Measurements from ENCODE around the gene GNG3. TPM values are rescaled to one million over a fixed set of nuclear protein-coding genes. Genes with fewer than 3 reads are reported as not detected.

Gene GNG3
- not detected for total RNA-seq (2013)
- polyA plus RNA-seq (under 1 TPM in 1 of 3 donors, not detected in 2; 0.23 TPM), polyA minus RNA-seq (not detected in 2 replicates), total RNA-seq (0 to 0.48 (median 0.07) reads per million in 11 experiments)

DNA sequence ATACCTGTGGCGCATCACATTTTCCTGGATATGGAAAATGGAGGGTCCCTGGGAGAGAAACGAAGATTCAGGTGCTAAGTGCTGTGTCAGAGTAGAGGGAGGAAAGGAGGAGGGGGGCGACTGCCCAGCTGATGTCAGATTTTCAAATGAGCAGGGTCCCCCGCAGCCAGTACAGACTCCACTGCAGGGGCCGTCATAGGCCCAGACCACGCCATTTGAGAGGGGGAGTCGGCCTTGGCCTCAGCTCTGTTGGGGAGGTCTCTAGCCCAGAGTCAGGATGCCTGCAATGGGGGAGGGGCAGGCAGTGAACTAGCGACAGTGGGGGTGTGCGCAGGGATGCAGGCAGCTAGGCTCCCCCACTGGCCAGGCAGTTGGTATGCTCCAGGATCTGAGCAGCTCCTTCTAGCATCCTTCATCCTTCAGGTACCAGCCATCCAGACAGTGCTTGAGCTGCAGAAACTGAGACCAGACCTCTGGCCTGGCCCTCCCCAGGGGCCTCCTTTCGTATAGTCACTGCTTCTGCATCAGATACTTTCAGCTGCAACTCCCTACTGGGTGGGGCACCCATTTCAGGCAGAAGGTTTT, at the start of gene GNG3, which contains the start of gene BSCL2:
Gene GNG3 (plus strand): TSS at position 400 of the 585 bp plus-strand sequence. CDS start 620 bp downstream, outside the sequence.
Gene BSCL2 (minus strand): TSS at position 148 of the 585 bp plus-strand sequence. CDS start 229 bp downstream, outside the sequence.
- H3K9me3 Mint-ChIP-seq: no peaks in the 10 kb centered on the region
- WGBS (ENCODE audit: insufficient coverage): 92% methylated on average over 9 of the region's 10 CpGs
- Histone ChIP-seq H3K9ac (ENCODE audit: insufficient read depth, low read length, poor library complexity, severe bottlenecking) (no peak within 1 kb of the TSS), H3K27ac (ENCODE audit: low read depth in 1 of 2, low read length in 2 of 2) (peak within 1 kb of the TSS; percentile 29 to 97), H3K27me3 (ENCODE audit: control insufficient read depth in 2 of 2, insufficient read depth in 2 of 2, low read length in 2 of 2) (no peaks in the 10 kb centered on the region), H3K36me3 (replicated peaks in 1 of 2; ENCODE audit: control insufficient read depth in 1 of 2, insufficient read depth in 2 of 2, low read length in 2 of 2) (peaks cover 15 to 19% of the 10 kb centered on the region in 2 donors), H4K20me1 (ENCODE audit: insufficient read depth, low read length) (no peaks in the 10 kb centered on the region), H3K9me3 (replicated peaks in 1 of 2; ENCODE audit: control insufficient read depth in 1 of 2, insufficient read depth in 1 of 2, low read length in 2 of 2) (no peaks in the 10 kb centered on the region), H2AFZ (ENCODE audit: insufficient read depth, low read depth, low read length, poor library complexity, severe bottlenecking) (peak within 1 kb of the TSS; percentile 98), H3K4me3 (replicated peaks in 1 of 3; ENCODE audit: low read depth in 2 of 3, low read length in 3 of 3) (peak within 1 kb of the TSS; percentile 17 to 91 (median 42)), H3K4me1 (ENCODE audit: control insufficient read depth in 1 of 2, insufficient read depth in 2 of 2, low read length in 2 of 2) (peaks cover 60 to 77% of the 10 kb centered on the region in 2 donors), H3K4me2 (replicated peaks; ENCODE audit: extremely low read depth, low read length, poor library complexity, severe bottlenecking) (peak within 1 kb of the TSS; percentile 96), H3K79me2 (ENCODE audit: insufficient read depth, low read length) (peaks cover 13% of the 10 kb centered on the region)
- peaks cover 52% of the 10 kb centered on the region for H3K4me1 Mint-ChIP-seq
- H3K36me3 Mint-ChIP-seq: peaks cover 10 to 20% of the 10 kb centered on the region in 2 donors
- H3K27ac Mint-ChIP-seq: peak within 1 kb of the TSS; percentile 31 to 99 (median 78)
- H3K27me3 Mint-ChIP-seq (ENCODE audit: low read depth in 3 of 3): no peaks in the 10 kb centered on the region
- TF ChIP-seq, protein P1, sequence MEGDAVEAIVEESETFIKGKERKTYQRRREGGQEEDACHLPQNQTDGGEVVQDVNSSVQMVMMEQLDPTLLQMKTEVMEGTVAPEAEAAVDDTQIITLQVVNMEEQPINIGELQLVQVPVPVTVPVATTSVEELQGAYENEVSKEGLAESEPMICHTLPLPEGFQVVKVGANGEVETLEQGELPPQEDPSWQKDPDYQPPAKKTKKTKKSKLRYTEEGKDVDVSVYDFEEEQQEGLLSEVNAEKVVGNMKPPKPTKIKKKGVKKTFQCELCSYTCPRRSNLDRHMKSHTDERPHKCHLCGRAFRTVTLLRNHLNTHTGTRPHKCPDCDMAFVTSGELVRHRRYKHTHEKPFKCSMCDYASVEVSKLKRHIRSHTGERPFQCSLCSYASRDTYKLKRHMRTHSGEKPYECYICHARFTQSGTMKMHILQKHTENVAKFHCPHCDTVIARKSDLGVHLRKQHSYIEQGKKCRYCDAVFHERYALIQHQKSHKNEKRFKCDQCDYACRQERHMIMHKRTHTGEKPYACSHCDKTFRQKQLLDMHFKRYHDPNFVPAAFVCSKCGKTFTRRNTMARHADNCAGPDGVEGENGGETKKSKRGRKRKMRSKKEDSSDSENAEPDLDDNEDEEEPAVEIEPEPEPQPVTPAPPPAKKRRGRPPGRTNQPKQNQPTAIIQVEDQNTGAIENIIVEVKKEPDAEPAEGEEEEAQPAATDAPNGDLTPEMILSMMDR (IDR thresholded peaks at IDR 0.05): no peak
- intact Hi-C loops (cut with micrococcal nuclease): loop anchor here (5.0 to 10.0 kb wide), 2 partner anchors 55 to 113 kb away; partner anchors contain the start of genes TUT1 (in 2 of the 2) and INTS5 (in 1 of the 2)
- peak within 1 kb of the TSS; percentile 82 to 87 for H3K4me3 Mint-ChIP-seq
- DNase-seq: no peak

DNA sequence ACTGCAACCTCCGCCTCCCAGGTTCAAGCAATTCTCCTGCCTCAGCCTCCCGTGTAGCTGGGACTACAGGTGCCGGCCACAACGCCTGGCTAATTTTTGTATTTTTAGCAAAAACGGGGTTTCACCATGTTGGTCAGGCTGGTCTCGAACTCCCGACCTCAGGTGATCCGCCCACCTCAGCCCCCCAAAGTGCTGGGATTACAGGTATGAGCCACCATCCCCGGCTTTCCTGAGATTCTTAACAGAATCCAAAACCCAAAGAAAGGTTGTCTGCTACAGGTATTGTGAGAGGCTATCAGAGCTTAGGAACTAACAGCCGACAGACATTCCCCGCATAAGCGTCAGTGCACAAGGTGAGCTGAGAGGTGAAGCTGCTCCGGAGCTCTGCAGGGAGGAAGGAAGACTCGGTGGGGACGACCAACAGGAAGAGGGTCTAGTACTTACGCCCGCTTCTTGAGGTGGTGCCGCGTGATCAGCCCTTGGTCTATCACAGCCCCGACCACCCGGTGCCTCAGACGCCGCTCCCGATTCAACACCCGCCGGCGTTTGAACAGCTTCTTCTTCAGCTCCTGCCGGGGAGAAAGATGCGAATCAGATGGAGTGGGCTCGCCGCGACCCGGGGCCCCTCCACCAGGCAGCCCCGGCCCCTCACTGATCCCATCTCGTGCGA, 42.9 kb upstream of the GNG3 start:
- H3K79me2 ChIP-seq (ENCODE audit: insufficient read depth, low read length): peaks cover 53% of the 10 kb centered on the region
- peak in 1 of 3 donors; percentile 33 for DNase-seq
- H3K4me1 Mint-ChIP-seq: peaks cover 40% of the 10 kb centered on the region

More for the DNA sequence above, 42.9 kb upstream of the GNG3 start:
- Histone ChIP-seq H3K4me2 (replicated peaks; ENCODE audit: extremely low read depth, low read length, poor library complexity, severe bottlenecking) (peak overlapping the region; percentile 90), H3K9me3 (replicated peaks in 1 of 2; ENCODE audit: control insufficient read depth in 1 of 2, insufficient read depth in 1 of 2, low read length in 2 of 2) (no peaks in the 10 kb centered on the region), H3K9ac (ENCODE audit: insufficient read depth, low read length, poor library complexity, severe bottlenecking) (peak overlapping the region; percentile 78), H3K4me3 (replicated peaks in 1 of 3; ENCODE audit: low read depth in 2 of 3, low read length in 3 of 3) (peak overlapping the region; percentile 70 to 99 (median 99)), H3K4me1 (ENCODE audit: control insufficient read depth in 1 of 2, insufficient read depth in 2 of 2, low read length in 2 of 2) (peaks cover 24 to 28% of the 10 kb centered on the region in 2 donors), H3K36me3 (replicated peaks in 1 of 2; ENCODE audit: control insufficient read depth in 1 of 2, insufficient read depth in 2 of 2, low read length in 2 of 2) (peaks cover 10 to 27% of the 10 kb centered on the region in 2 donors), H3K27ac (ENCODE audit: low read depth in 1 of 2, low read length in 2 of 2) (peak overlapping the region; percentile 66 to 86), H4K20me1 (ENCODE audit: insufficient read depth, low read length) (peaks cover 18% of the 10 kb centered on the region), H2AFZ (ENCODE audit: insufficient read depth, low read depth, low read length, poor library complexity, severe bottlenecking) (peak overlapping the region; percentile 95), H3K27me3 (ENCODE audit: control insufficient read depth in 2 of 2, insufficient read depth in 2 of 2, low read length in 2 of 2) (no peaks in the 10 kb centered on the region)
- Mint-ChIP-seq H3K27me3 (ENCODE audit: low read depth in 3 of 3) (no peaks in the 10 kb centered on the region), H3K9me3 (no peaks in the 10 kb centered on the region), H3K4me3 (peak overlapping the region; percentile 92 to 97), H3K36me3 (peaks cover 14 to 36% of the 10 kb centered on the region in 2 donors), H3K27ac (peak overlapping the region; percentile 80 to 94 (median 93))
- intact Hi-C loops (cut with micrococcal nuclease): loop anchor here in 1 of 2 donors (2.0 kb wide), 1 partner anchor 14 kb away; the partner anchor contains the start of gene UBXN1
- TF ChIP-seq, protein P1 (IDR thresholded peaks at IDR 0.05): no peak
- WGBS (ENCODE audit: insufficient coverage): 5% methylated on average over 32 of the region's 36 CpGs
